HepG2 (cell line): Measurements from ENCODE around the gene TSPAN8. TPM values are rescaled to one million over a fixed set of nuclear protein-coding genes. Genes with fewer than 3 reads are reported as not detected.

ENCODE experiments used
- ATAC-seq: fragments of 200-7000 bp; cut with Tn5 transposase; 3 replicates; pipeline ENCODE4 v1.9.1; 2020; ENCODE audit warnings: mild to moderate bottlenecking, moderate library complexity
- BruUV-seq: library from RNA; stranded (reverse); fragments of 400-500 nt; replicated peaks from 2 replicates; lab custom pipeline; 2021; lab: Mats Ljungman, UMichigan
- CTCF ChIA-PET: fragments of 300-600 bp; formaldehyde crosslinking; extraction: SDS; loops from one replicate; lab custom pipeline; 2021; ENCODE audit warnings: low total read pairs, inconsistent platforms, low intra/inter-chr PET ratio; lab: Yijun Ruan, JAX
- POLR2A ChIA-PET: fragments of 350-600 bp; sonication (Branson Sonifier 250); formaldehyde crosslinking; loops from one replicate; lab custom pipeline; 2020; ENCODE audit warnings: antibody characterized with exemption, inconsistent platforms; lab: Yijun Ruan, JAX
- DNase-seq: peaks from one replicate; pipeline ENCODE4 v3.0.0-alpha.2; 2015; ENCODE audit warnings: low spot score
- FAIRE-seq: peaks from 3 replicates; lab custom pipeline; 2011; peaks lifted over from hg19 to GRCh38; lab: Jason Lieb, UNC
- H2AFZ ChIP-seq: one replicate; pipeline ENCODE4 v1.6.1; 2011; ENCODE audit warnings: low read length, inconsistent platforms
- H3K27ac ChIP-seq: fragments of 300-600 bp; 3 replicates; pipeline ENCODE4 v1.8.0; 2011; ENCODE audit warnings: mixed run types, mild to moderate bottlenecking, mixed read lengths, low read length, inconsistent platforms; ENCODE audit not compliant: insufficient read depth; ENCODE audit errors: extremely low read length
- H3K27me3 ChIP-seq, 2 experiments: fragments of 200-600 bp in 1 of 2; 2 replicates in 1 of 2; 3 replicates in 1 of 2; pipeline versions ENCODE4 v1.6.0 to v1.8.0; 2011; ENCODE audit warnings: low read length in 2 of 2, mild to moderate bottlenecking in 2 of 2, moderate library complexity in 2 of 2, inconsistent platforms in 1 of 2; ENCODE audit not compliant: insufficient read depth in 2 of 2, control insufficient read depth in 1 of 2
- H3K36me3 ChIP-seq, 2 experiments: fragments of 200-600 bp in 1 of 2; replicated peaks in 1 of 2; 2 replicates in 1 of 2; 3 replicates in 1 of 2; pipeline versions ENCODE4 v1.5.1 to v1.8.0; 2011; ENCODE audit warnings: low read length in 2 of 2, inconsistent platforms in 1 of 2; ENCODE audit not compliant: insufficient read depth in 2 of 2, control insufficient read depth in 1 of 2
- H3K4me1 ChIP-seq: 2 replicates; pipeline ENCODE4 v1.5.1; 2012; ENCODE audit warnings: low read length, inconsistent platforms; ENCODE audit not compliant: insufficient read depth
- H3K4me2 ChIP-seq: 2 replicates; pipeline ENCODE4 v1.6.0; 2011; ENCODE audit warnings: low read depth, low read length, inconsistent platforms
- H3K4me3 ChIP-seq, 3 experiments: fragments of 200-600 bp in 1 of 3; sonication (generic), shearing (Covaris generic) in 1 of 3; replicated peaks in 1 of 3; 2 replicates each; pipeline ENCODE4 v1.5.1; 2011 to 2016; ENCODE audit warnings: low read length in 3 of 3, inconsistent platforms in 2 of 3, low read depth in 2 of 3, mild to moderate bottlenecking in 2 of 3, control low read depth in 1 of 3, mixed read lengths in 1 of 3; ENCODE audit not compliant: insufficient read depth in 1 of 3
- H3K79me2 ChIP-seq: one replicate; pipeline ENCODE4 v1.6.1; 2011; ENCODE audit warnings: low read length, inconsistent platforms; ENCODE audit not compliant: insufficient read depth
- H3K9ac ChIP-seq: 2 replicates; pipeline ENCODE4 v1.6.0; 2011; ENCODE audit warnings: mild to moderate bottlenecking, low read depth, low read length, inconsistent platforms; ENCODE audit not compliant: insufficient read depth
- H3K9me3 ChIP-seq: 2 replicates; pipeline ENCODE4 v1.5.1; 2012; ENCODE audit warnings: mild to moderate bottlenecking, low read length
- H4K20me1 ChIP-seq: 2 replicates; pipeline ENCODE4 v1.6.0; 2011; ENCODE audit warnings: inconsistent platforms, mild to moderate bottlenecking, low read length, moderate library complexity; ENCODE audit not compliant: insufficient read depth
- ARHGAP35 ChIP-seq: sonication (generic); formaldehyde crosslinking; IDR thresholded peaks from 2 replicates; pipeline ENCODE4 v1.9.0; 2022; ENCODE audit warnings: mild to moderate bottlenecking, inconsistent platforms, moderate library complexity, missing genetic modification reagents, borderline replicate concordance
- ATF2 ChIP-seq: sonication (generic); formaldehyde crosslinking; IDR thresholded peaks from 2 replicates; pipeline ENCODE4 v1.4.0; 2020; ENCODE audit warnings: missing genetic modification reagents
- BCL6 ChIP-seq: IDR thresholded peaks from 2 replicates; pipeline ENCODE4 v1.6.1; 2016; ENCODE audit warnings: missing genetic modification reagents, missing compliant biosample characterization
- CSRNP2 ChIP-seq: sonication (generic); formaldehyde crosslinking; conservative IDR thresholded peaks from 2 replicates; pipeline ENCODE4 v1.8.0; 2022; ENCODE audit warnings: low read depth, missing genetic modification reagents
- EP300 ChIP-seq, 3 experiments: sonication (generic) in 1 of 3; formaldehyde crosslinking in 1 of 3; IDR thresholded peaks; 2 replicates each; pipeline versions ENCODE4 v1.5.1 to v1.6.1; 2011 to 2020; ENCODE audit warnings: low read depth in 2 of 3, low read length in 2 of 3, borderline replicate concordance in 1 of 3, improper control_type of control experiment in 1 of 3, mild to moderate bottlenecking in 1 of 3, missing genetic modification reagents in 1 of 3, moderate library complexity in 1 of 3
- NCOA1 ChIP-seq: sonication (generic); formaldehyde crosslinking; IDR thresholded peaks from 2 replicates; pipeline ENCODE4 v1.9.0; 2021; ENCODE audit warnings: missing genetic modification reagents
- PAWR ChIP-seq: sonication (generic); formaldehyde crosslinking; IDR thresholded peaks from 2 replicates; pipeline ENCODE4 v1.4.0; 2020; ENCODE audit warnings: missing genetic modification reagents, mild to moderate bottlenecking, borderline replicate concordance
- SNAPC2 ChIP-seq: sonication (generic); formaldehyde crosslinking; IDR thresholded peaks from 2 replicates; pipeline ENCODE4 v1.8.1; 2022; ENCODE audit warnings: mild to moderate bottlenecking, missing genetic modification reagents
- TARDBP ChIP-seq: sonication (generic); formaldehyde crosslinking; IDR thresholded peaks from 2 replicates; pipeline ENCODE4 v1.8.0; 2022; ENCODE audit warnings: mild to moderate bottlenecking, missing genetic modification reagents
- TERF1 ChIP-seq: sonication (generic); formaldehyde crosslinking; IDR thresholded peaks from 2 replicates; pipeline ENCODE4 v1.8.0; 2022; ENCODE audit warnings: mild to moderate bottlenecking, missing genetic modification reagents, moderate library complexity
- ZNF567 ChIP-seq: sonication (generic); formaldehyde crosslinking; IDR thresholded peaks from 2 replicates; pipeline ENCODE4 v1.8.1; 2023; ENCODE audit warnings: mild to moderate bottlenecking, missing genetic modification reagents, borderline replicate concordance
- ZNF614 ChIP-seq: IDR thresholded peaks from 2 replicates; pipeline ENCODE4 v1.6.1; 2018; ENCODE audit warnings: missing biosample characterization, missing genetic modification reagents, inconsistent platforms, borderline replicate concordance
- ZNF672 ChIP-seq: sonication (generic); formaldehyde crosslinking; IDR thresholded peaks from 2 replicates; pipeline ENCODE4 v1.8.1; 2022; ENCODE audit warnings: missing genetic modification reagents
- ZNF710 ChIP-seq: sonication (generic); formaldehyde crosslinking; IDR thresholded peaks from 2 replicates; pipeline ENCODE4 v1.5.0; 2020; ENCODE audit warnings: mild to moderate bottlenecking, missing genetic modification reagents, borderline replicate concordance
- ZNF772 ChIP-seq: sonication (generic); formaldehyde crosslinking; IDR thresholded peaks from 2 replicates; pipeline ENCODE4 v1.5.0; 2020; ENCODE audit warnings: mild to moderate bottlenecking, missing genetic modification reagents
- ZNF816 ChIP-seq: sonication (generic); formaldehyde crosslinking; IDR thresholded peaks from 2 replicates; pipeline ENCODE4 v1.8.0; 2022; ENCODE audit warnings: missing genetic modification reagents, mild to moderate bottlenecking, borderline replicate concordance
- WGBS: methylation state at CpG from one replicate; pipeline ENCODE4 v1.1.6; 2017; ENCODE audit warnings: low lambda C conversion rate; 5-methylcytosine and 5-hydroxymethylcytosine counted together
- in situ Hi-C: cut with HindIII; loops from 2 replicates; pipeline ENCODE4 v1.10.0; 2017; ENCODE audit warnings: low pct_unique_long_range_greater_than_20kb; ENCODE audit not compliant: extremely low pct_ligation_motif_present
- intact Hi-C: fragments of 100-400 bp; cut with micrococcal nuclease; formaldehyde crosslinking; loops from one replicate; pipeline ENCODE4 v1.10.0; 2022; ENCODE audit not compliant: unreplicated experiment
- polyA plus RNA-seq, 8 experiments: library from polyadenylated mRNA; depleted of rRNA in 3 of 8; stranded (reverse) in 7 of 8; unstranded in 1 of 8; fragments of >200 nt; fragmentation: Illumina TruSeq in 4 of 8; extraction: Trizol in 4 of 8; gene quantifications; 2 replicates each; pipeline versions ENCODE4 v1.2.1 to v1.2.3, GENCODE V29; 2011 to 2016; ENCODE audit warnings: low read depth in 4 of 8, missing spikeins in 1 of 8, mixed read lengths in 1 of 8; ENCODE audit not compliant: insufficient read depth in 1 of 8
- total RNA-seq, 5 experiments: library from RNA; depleted of rRNA; stranded (reverse); fragments of >200 nt; fragmentation: Illumina TruSeq; extraction: Trizol; gene quantifications; 2 replicates each; pipeline ENCODE4 v1.2.3, GENCODE V29; 2016; ENCODE audit warnings: low read depth in 1 of 5

The TSPAN8 gene
- total and polyA plus RNA-seq, 2 of the 13 experiments (the other 11 are each of a cell fraction or from before 2014, with no cell fraction given), result 3.4 to 3.9 TPM

GRCh38 chr12:71155225-71155624, 2.6 kb downstream of the TSPAN8 start:
- ChIA-PET POLR2A (no interaction called here), CTCF (no interaction called here)
- 0 out of 2 replicates have a peak overlapping the region, but pooled peaks have one; percentile 2 for H3K4me2 ChIP-seq
- BruUV-seq, result no TSS peak
- no peaks in the 10 kb centered on the region for H3K79me2 ChIP-seq
- FAIRE-seq (no peak), ATAC-seq (peak; percentile 71), DNase-seq (peak; percentile 85)
- intact Hi-C loops (loop anchor here (10.0 kb wide), 1 partner anchor 280 kb away; the partner anchor contains the start of gene LGR5), in situ Hi-C loops (no loop called here)
- no peak overlapping the region for H3K27ac ChIP-seq
- 64% methylated on average over 4 of the region's 4 CpGs for WGBS
- no peak overlapping the region for H3K9ac ChIP-seq
- H4K20me1 ChIP-seq, result no peaks in the 10 kb centered on the region
- H3K4me1 ChIP-seq, result peaks cover 58% of the 10 kb centered on the region
- no peak overlapping the region for H2AFZ ChIP-seq
- no peaks in the 10 kb centered on the region for H3K36me3 ChIP-seq
- H3K27me3 ChIP-seq, result no peaks in the 10 kb centered on the region
- H3K9me3 ChIP-seq, result peaks cover 1% of the 10 kb centered on the region; the same call in 1 of the 2 replicates
- H3K4me3 ChIP-seq, result no peak overlapping the region
- TF ChIP-seq BCL6 (CRISPR knock-in tag) (peak; percentile 19; the same call in 1 of the 2 replicates), ZNF772 (CRISPR knock-in tag) (no peak), ZNF816 (CRISPR knock-in tag) (no peak), PAWR (CRISPR knock-in tag) (no peak), EP300 (IDR thresholded peaks at IDR 0.05; ENCODE audit: low read depth in 2 of 2, low read length in 2 of 2) (peak in 1 of 2 experiments; percentile 52; a peak in 2 of 4 replicates), EP300 (CRISPR knock-in tag; IDR thresholded peaks at IDR 0.05; ENCODE audit: borderline replicate concordance) (no peak), CSRNP2 (CRISPR knock-in tag) (no peak), ATF2 (CRISPR knock-in tag) (no peak), NCOA1 (no peak), ARHGAP35 (CRISPR knock-in tag) (no peak), ZNF614 (CRISPR knock-in tag) (no peak), TERF1 (CRISPR knock-in tag) (no peak), SNAPC2 (no peak), ZNF672 (no peak), ZNF710 (CRISPR knock-in tag) (no peak), TARDBP (no peak), ZNF567 (CRISPR knock-in tag) (no peak)
